Measurements from ENCODE around the gene RASA2. TPM values are rescaled to one million over a fixed set of nuclear protein-coding genes. Genes with fewer than 3 reads are reported as not detected.
"Not testable (repeated sequence)": the region's sequence is repeated elsewhere in the genome, so short reads cannot be mapped to it uniquely, and the experiment has no call there.

The RASA2 gene
- polyA plus RNA-seq, 1 donor from 2014 or later = 27.0 TPM

GRCh38 chr3:141628868-141629441 lies 142.1 kb downstream of the RASA2 start:
- not testable (repeated sequence) for H3K36me3 Mint-ChIP-seq, H3K27me3 Mint-ChIP-seq, H3K4me1 Mint-ChIP-seq, H3K9me3 Mint-ChIP-seq, H3K27ac Mint-ChIP-seq, H3K4me3 Mint-ChIP-seq

GRCh38 chr3:141629976-141630375 lies 143.1 kb downstream of the RASA2 start:
- Mint-ChIP-seq H3K36me3 (no peaks in the 10 kb centered on the region), H3K9me3 (no peaks in the 10 kb centered on the region), H3K27ac (no peak overlapping the region), H3K27me3 (peaks cover 3% of the 10 kb centered on the region), H3K4me3 (no peak overlapping the region), H3K4me1 (no peaks in the 10 kb centered on the region)

- peaks cover 3% of the 10 kb centered on the region for H3K27me3 Mint-ChIP-seq
- H3K4me1 Mint-ChIP-seq = no peaks in the 10 kb centered on the region
These were observed 146.1 kb downstream of the RASA2 start for GRCh38 chr3:141632779-141633374.

GRCh38 chr3:141642215-141642614 lies 155.4 kb downstream of the RASA2 start:
- no peaks in the 10 kb centered on the region for H3K9me3 Mint-ChIP-seq
- H3K4me1 Mint-ChIP-seq = peaks cover 0 to 4% (median 0%) of the 10 kb centered on the region in 3 donors
- no peaks in the 10 kb centered on the region for H3K27me3 Mint-ChIP-seq
- peaks cover 1% of the 10 kb centered on the region for H3K36me3 Mint-ChIP-seq
- H3K27ac Mint-ChIP-seq = no peak overlapping the region
- H3K4me3 Mint-ChIP-seq = no peak overlapping the region

More at GRCh38 chr3:141632779-141633374, 146.1 kb downstream of the RASA2 start:
- Mint-ChIP-seq H3K27ac (peak overlapping the region in 1 of 3 donors; percentile 75), H3K9me3 (no peaks in the 10 kb centered on the region), H3K4me3 (no peak overlapping the region), H3K36me3 (no peaks in the 10 kb centered on the region)

GRCh38 chr3:141643391-141643790 lies 156.6 kb downstream of the RASA2 start:
- Mint-ChIP-seq H3K36me3 (peaks cover 1% of the 10 kb centered on the region), H3K4me1 (peaks cover 0 to 4% (median 0%) of the 10 kb centered on the region in 3 donors), H3K4me3 (no peak overlapping the region), H3K9me3 (no peaks in the 10 kb centered on the region), H3K27me3 (no peaks in the 10 kb centered on the region), H3K27ac (no peak overlapping the region)

- H3K36me3 Mint-ChIP-seq = peaks cover 1% of the 10 kb centered on the region
- H3K9me3 Mint-ChIP-seq = no peaks in the 10 kb centered on the region
- H3K27ac Mint-ChIP-seq = no peak overlapping the region
- no peak overlapping the region for H3K4me3 Mint-ChIP-seq
- H3K27me3 Mint-ChIP-seq = no peaks in the 10 kb centered on the region
- H3K4me1 Mint-ChIP-seq = peaks cover 0 to 4% (median 0%) of the 10 kb centered on the region in 3 donors
These were observed 157.0 kb downstream of the RASA2 start for GRCh38 chr3:141643796-141644195.

GRCh38 chr3:141644931-141645330 lies 158.1 kb downstream of the RASA2 start:
- Mint-ChIP-seq H3K27me3 (no peaks in the 10 kb centered on the region), H3K9me3 (no peaks in the 10 kb centered on the region), H3K36me3 (peaks cover 1% of the 10 kb centered on the region), H3K4me1 (peaks cover 0 to 4% (median 0%) of the 10 kb centered on the region in 3 donors), H3K4me3 (no peak overlapping the region), H3K27ac (no peak overlapping the region)

- H3K27ac Mint-ChIP-seq = no peak overlapping the region
- H3K36me3 Mint-ChIP-seq = peaks cover 2% of the 10 kb centered on the region
- H3K27me3 Mint-ChIP-seq = peaks cover 1% of the 10 kb centered on the region
- peaks cover 0 to 4% (median 0%) of the 10 kb centered on the region in 3 donors for H3K4me1 Mint-ChIP-seq
- H3K4me3 Mint-ChIP-seq = no peak overlapping the region
- peaks cover 0 to 2% (median 0%) of the 10 kb centered on the region in 3 donors for H3K9me3 Mint-ChIP-seq
These were observed 160.1 kb downstream of the RASA2 start for GRCh38 chr3:141646760-141647561.

- H3K4me1 Mint-ChIP-seq = peaks cover 0 to 4% (median 0%) of the 10 kb centered on the region in 3 donors
- H3K4me3 Mint-ChIP-seq = no peak overlapping the region
- peaks cover 0 to 2% (median 0%) of the 10 kb centered on the region in 3 donors for H3K9me3 Mint-ChIP-seq
- peaks cover 2% of the 10 kb centered on the region for H3K36me3 Mint-ChIP-seq
- peaks cover 2% of the 10 kb centered on the region for H3K27me3 Mint-ChIP-seq
- no peak overlapping the region for H3K27ac Mint-ChIP-seq
These were observed 160.7 kb downstream of the RASA2 start for GRCh38 chr3:141647562-141647915.

- peak overlapping the region in 1 of 4 donors; percentile 8 for H3K4me3 Mint-ChIP-seq
- H3K9me3 Mint-ChIP-seq = peaks cover 0 to 2% (median 0%) of the 10 kb centered on the region in 3 donors
- no peak overlapping the region for H3K27ac Mint-ChIP-seq
- H3K4me1 Mint-ChIP-seq = peaks cover 0 to 4% (median 0%) of the 10 kb centered on the region in 3 donors
- peaks cover 3% of the 10 kb centered on the region for H3K27me3 Mint-ChIP-seq
- peaks cover 2% of the 10 kb centered on the region for H3K36me3 Mint-ChIP-seq
These were observed 161.5 kb downstream of the RASA2 start for GRCh38 chr3:141648055-141648910.

- Mint-ChIP-seq H3K4me1 (peaks cover 0 to under 1% (median 0%) of the 10 kb centered on the region in 3 donors), H3K36me3 (peaks cover 2% of the 10 kb centered on the region), H3K27me3 (peaks cover 3% of the 10 kb centered on the region), H3K4me3 (no peak overlapping the region), H3K27ac (no peak overlapping the region), H3K9me3 (peaks cover 0 to 2% (median 0%) of the 10 kb centered on the region in 3 donors)
These were observed 163.0 kb downstream of the RASA2 start for GRCh38 chr3:141649871-141650270.

- H3K9me3 Mint-ChIP-seq = peaks cover 0 to 2% (median 0%) of the 10 kb centered on the region in 3 donors
- H3K27me3 Mint-ChIP-seq = peaks cover 6% of the 10 kb centered on the region
- no peaks in the 10 kb centered on the region for H3K4me1 Mint-ChIP-seq
- H3K4me3 Mint-ChIP-seq = no peak overlapping the region
- peaks cover 2% of the 10 kb centered on the region for H3K36me3 Mint-ChIP-seq
- no peak overlapping the region for H3K27ac Mint-ChIP-seq
These were observed 164.0 kb downstream of the RASA2 start for GRCh38 chr3:141650783-141651182.

- H3K27ac Mint-ChIP-seq = no peak overlapping the region
These were observed 164.6 kb downstream of the RASA2 start for GRCh38 chr3:141651409-141651808.

GRCh38 chr3:141652349-141652748 lies 165.5 kb downstream of the RASA2 start:
- peaks cover 14% of the 10 kb centered on the region for H3K27me3 Mint-ChIP-seq
- no peak overlapping the region for H3K4me3 Mint-ChIP-seq
- H3K27ac Mint-ChIP-seq = no peak overlapping the region
- peaks cover 1 to 6% (median 4%) of the 10 kb centered on the region in 3 donors for H3K9me3 Mint-ChIP-seq
- peaks cover 5% of the 10 kb centered on the region for H3K36me3 Mint-ChIP-seq
- H3K4me1 Mint-ChIP-seq = no peaks in the 10 kb centered on the region

More at GRCh38 chr3:141651409-141651808, 164.6 kb downstream of the RASA2 start:
- peaks cover 10% of the 10 kb centered on the region for H3K27me3 Mint-ChIP-seq
- H3K4me3 Mint-ChIP-seq = no peak overlapping the region
- H3K36me3 Mint-ChIP-seq = peaks cover 2% of the 10 kb centered on the region
- H3K9me3 Mint-ChIP-seq = peaks cover 0 to 2% (median 0%) of the 10 kb centered on the region in 3 donors
- no peaks in the 10 kb centered on the region for H3K4me1 Mint-ChIP-seq
